Hippocampal formation (tissue), 2 donors: ENCODE data around the gene SAP25.
"Not testable (repeated sequence)": the region's sequence is repeated elsewhere in the genome, so short reads cannot be mapped to it uniquely, and the experiment has no call there.

Experiments
- DNase-seq, 2 donors: peaks; one replicate each; lab custom pipeline; 2025; lab: John Stamatoyannopoulos, UW

SAP25 gene

GRCh38 chr7:100535982-100536381 is 37.7 kb downstream of the SAP25 start:
- DNase-seq = not testable (repeated sequence)

- no peak for DNase-seq
Measured at GRCh38 chr7:100532165-100533022, 41.3 kb downstream of the SAP25 start.

GRCh38 chr7:100528108-100528866 is 45.4 kb downstream of the SAP25 start:
- DNase-seq = not testable (repeated sequence)

GRCh38 chr7:100523192-100523591 is 50.5 kb downstream of the SAP25 start:
- DNase-seq = not testable (repeated sequence)
